Panc1 (cell line): Measurements from ENCODE around the gene FAR2.

Experiments
- POLR2AphosphoS5 ChIP-seq: IDR thresholded peaks from 2 replicates; pipeline ENCODE4 v1.6.1; 2012; ENCODE audit warnings: mild to moderate bottlenecking, low read depth, low read length, moderate library complexity
- SIN3A ChIP-seq: IDR thresholded peaks from 2 replicates; pipeline ENCODE4 v1.6.1; 2012; ENCODE audit warnings: low read depth, mild to moderate bottlenecking, low read length, moderate library complexity, borderline replicate concordance; ENCODE audit not compliant: insufficient read depth
- TCF7L2 ChIP-seq: IDR thresholded peaks from 2 replicates; pipeline ENCODE4 v1.6.1; 2011; ENCODE audit warnings: mild to moderate bottlenecking, low read depth, low read length, inconsistent platforms
- TF ChIP-seq, protein P1 (sequence below), 2 experiments: IDR thresholded peaks; 2 replicates each; pipeline ENCODE4 v1.6.1; 2011 to 2012; ENCODE audit warnings: low read depth in 2 of 2, control low read depth in 1 of 2, low read length in 1 of 2, mild to moderate bottlenecking in 1 of 2, moderate library complexity in 1 of 2; ENCODE audit not compliant: insufficient read depth in 1 of 2
- TF ChIP-seq, protein P2 (sequence below): fragments of 450-650 bp; IDR thresholded peaks from 2 replicates; pipeline ENCODE4 v1.5.1; 2017; ENCODE audit warnings: mild to moderate bottlenecking

DNA sequence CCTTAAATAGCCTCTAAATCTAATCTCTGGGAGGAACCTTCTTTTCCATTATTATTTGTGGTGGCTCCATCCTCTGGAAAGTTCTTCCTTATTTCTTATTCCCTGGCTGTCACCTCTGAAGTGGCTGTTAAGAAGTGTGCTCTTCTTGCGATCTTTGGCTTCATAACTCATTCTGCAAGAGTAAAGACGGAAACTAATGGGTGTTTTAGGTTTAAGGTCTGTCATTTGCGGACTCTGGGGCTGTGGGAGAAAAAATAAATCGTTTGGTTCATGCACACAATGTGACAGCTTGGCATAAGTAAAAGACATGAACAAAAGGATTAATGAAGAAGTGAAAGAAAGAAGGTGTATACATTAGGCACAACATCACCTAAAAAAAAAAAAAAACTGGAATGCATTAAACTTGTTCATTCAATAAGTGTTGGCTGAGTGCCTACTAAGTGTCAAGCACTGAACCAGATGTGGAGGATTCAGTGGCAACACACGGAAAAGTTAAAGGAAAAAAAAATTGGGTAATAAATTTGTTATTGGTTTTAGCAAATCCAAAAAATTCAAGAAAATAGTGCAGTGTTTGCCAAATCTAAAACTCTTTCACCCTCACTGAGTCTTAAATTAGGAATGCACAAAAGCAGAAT is 132.4 kb downstream of the FAR2 start:
- TF ChIP-seq, protein P1, sequence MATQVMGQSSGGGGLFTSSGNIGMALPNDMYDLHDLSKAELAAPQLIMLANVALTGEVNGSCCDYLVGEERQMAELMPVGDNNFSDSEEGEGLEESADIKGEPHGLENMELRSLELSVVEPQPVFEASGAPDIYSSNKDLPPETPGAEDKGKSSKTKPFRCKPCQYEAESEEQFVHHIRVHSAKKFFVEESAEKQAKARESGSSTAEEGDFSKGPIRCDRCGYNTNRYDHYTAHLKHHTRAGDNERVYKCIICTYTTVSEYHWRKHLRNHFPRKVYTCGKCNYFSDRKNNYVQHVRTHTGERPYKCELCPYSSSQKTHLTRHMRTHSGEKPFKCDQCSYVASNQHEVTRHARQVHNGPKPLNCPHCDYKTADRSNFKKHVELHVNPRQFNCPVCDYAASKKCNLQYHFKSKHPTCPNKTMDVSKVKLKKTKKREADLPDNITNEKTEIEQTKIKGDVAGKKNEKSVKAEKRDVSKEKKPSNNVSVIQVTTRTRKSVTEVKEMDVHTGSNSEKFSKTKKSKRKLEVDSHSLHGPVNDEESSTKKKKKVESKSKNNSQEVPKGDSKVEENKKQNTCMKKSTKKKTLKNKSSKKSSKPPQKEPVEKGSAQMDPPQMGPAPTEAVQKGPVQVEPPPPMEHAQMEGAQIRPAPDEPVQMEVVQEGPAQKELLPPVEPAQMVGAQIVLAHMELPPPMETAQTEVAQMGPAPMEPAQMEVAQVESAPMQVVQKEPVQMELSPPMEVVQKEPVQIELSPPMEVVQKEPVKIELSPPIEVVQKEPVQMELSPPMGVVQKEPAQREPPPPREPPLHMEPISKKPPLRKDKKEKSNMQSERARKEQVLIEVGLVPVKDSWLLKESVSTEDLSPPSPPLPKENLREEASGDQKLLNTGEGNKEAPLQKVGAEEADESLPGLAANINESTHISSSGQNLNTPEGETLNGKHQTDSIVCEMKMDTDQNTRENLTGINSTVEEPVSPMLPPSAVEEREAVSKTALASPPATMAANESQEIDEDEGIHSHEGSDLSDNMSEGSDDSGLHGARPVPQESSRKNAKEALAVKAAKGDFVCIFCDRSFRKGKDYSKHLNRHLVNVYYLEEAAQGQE (IDR thresholded peaks at IDR 0.05; ENCODE audit: insufficient read depth in 1 of 2, low read depth in 2 of 2, low read length in 1 of 2): no peak
- TF ChIP-seq POLR2AphosphoS5 (no peak), TCF7L2 (no peak), SIN3A (no peak)
- TF ChIP-seq, protein P2, sequence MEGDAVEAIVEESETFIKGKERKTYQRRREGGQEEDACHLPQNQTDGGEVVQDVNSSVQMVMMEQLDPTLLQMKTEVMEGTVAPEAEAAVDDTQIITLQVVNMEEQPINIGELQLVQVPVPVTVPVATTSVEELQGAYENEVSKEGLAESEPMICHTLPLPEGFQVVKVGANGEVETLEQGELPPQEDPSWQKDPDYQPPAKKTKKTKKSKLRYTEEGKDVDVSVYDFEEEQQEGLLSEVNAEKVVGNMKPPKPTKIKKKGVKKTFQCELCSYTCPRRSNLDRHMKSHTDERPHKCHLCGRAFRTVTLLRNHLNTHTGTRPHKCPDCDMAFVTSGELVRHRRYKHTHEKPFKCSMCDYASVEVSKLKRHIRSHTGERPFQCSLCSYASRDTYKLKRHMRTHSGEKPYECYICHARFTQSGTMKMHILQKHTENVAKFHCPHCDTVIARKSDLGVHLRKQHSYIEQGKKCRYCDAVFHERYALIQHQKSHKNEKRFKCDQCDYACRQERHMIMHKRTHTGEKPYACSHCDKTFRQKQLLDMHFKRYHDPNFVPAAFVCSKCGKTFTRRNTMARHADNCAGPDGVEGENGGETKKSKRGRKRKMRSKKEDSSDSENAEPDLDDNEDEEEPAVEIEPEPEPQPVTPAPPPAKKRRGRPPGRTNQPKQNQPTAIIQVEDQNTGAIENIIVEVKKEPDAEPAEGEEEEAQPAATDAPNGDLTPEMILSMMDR: no peak
